Measurements from ENCODE around the gene BRSK1. TPM values are rescaled to one million over a fixed set of nuclear protein-coding genes. Genes with fewer than 3 reads are reported as not detected.

BRSK1 gene
- total and polyA plus RNA-seq, 10 of the 15 experiments (the other 5 are each of a cell fraction or from before 2014, with no cell fraction given), result 0.03 to 0.76 (median 0.25) TPM; not detected in 4

GRCh38 chr19:55305491-55305890 is 21.7 kb downstream of the BRSK1 start (continued):
- no peak for TF ChIP-seq BHLHE40 (IDR thresholded peaks at IDR 0.05; ENCODE audit: borderline replicate concordance in 1 of 2, low read depth in 2 of 2, low read length in 1 of 2)
- TF ChIP-seq CBX3 (IDR thresholded peaks at IDR 0.05; ENCODE audit: borderline replicate concordance, low read depth), result no peak
- TF ChIP-seq FOXK2 (IDR thresholded peaks at IDR 0.05), result no peak
- no peak for TF ChIP-seq ZNF622 (IDR thresholded peaks at IDR 0.05)
- no peak for TF ChIP-seq YBX1 (IDR thresholded peaks at IDR 0.05)
- no peak for TF ChIP-seq PKNOX1 (IDR thresholded peaks at IDR 0.05)
- no peak for TF ChIP-seq SMC3 (IDR thresholded peaks at IDR 0.05; ENCODE audit: borderline replicate concordance, low read length)
- no peak for TF ChIP-seq IRF4 (IDR thresholded peaks at IDR 0.05; ENCODE audit: low read depth, low read length)
- TF ChIP-seq PAX5 (IDR thresholded peaks at IDR 0.05; ENCODE audit: borderline replicate concordance, low read depth, low read length), result no peak
- TF ChIP-seq E2F8 (IDR thresholded peaks at IDR 0.05; ENCODE audit: low read depth, partially characterized antibody), result no peak
- no peak for TF ChIP-seq STAT1 (conservative IDR thresholded peaks at IDR 0.05)
- TF ChIP-seq RBBP5 (conservative IDR thresholded peaks at IDR 0.05), result no peak
- no peak for TF ChIP-seq KLF5 (IDR thresholded peaks at IDR 0.05; ENCODE audit: partially characterized antibody)
- no peak for TF ChIP-seq ZBTB33 (IDR thresholded peaks at IDR 0.05)
- TF ChIP-seq ZNF207 (IDR thresholded peaks at IDR 0.05; ENCODE audit: borderline replicate concordance), result no peak
- no peak for TF ChIP-seq NFYB (IDR thresholded peaks at IDR 0.05; ENCODE audit: insufficient read depth, low read depth, low read length)
- TF ChIP-seq FOXM1 (IDR thresholded peaks at IDR 0.05; ENCODE audit: low read depth, low read length), result no peak
- TF ChIP-seq HCFC1 (IDR thresholded peaks at IDR 0.05; ENCODE audit: low read length), result peak; percentile 95
- no peak for TF ChIP-seq TAF1 (IDR thresholded peaks at IDR 0.05; ENCODE audit: borderline replicate concordance, low read depth, low read length)
- TF ChIP-seq POLR2AphosphoS5 (IDR thresholded peaks at IDR 0.05; ENCODE audit: low read length), result no peak
- peak; percentile 55 for TF ChIP-seq NR2C1 (IDR thresholded peaks at IDR 0.05)
- no peak for TF ChIP-seq ZNF24 (IDR thresholded peaks at IDR 0.05)
- no peak for TF ChIP-seq SUPT20H (IDR thresholded peaks at IDR 0.05; ENCODE audit: borderline replicate concordance, control insufficient read depth, low read depth, low read length)
- peak; percentile 47; the same call in 1 of the 2 replicates for TF ChIP-seq YY1 (IDR thresholded peaks at IDR 0.05; ENCODE audit: low read depth, low read length)
- no peak for TF ChIP-seq ATF2 (IDR thresholded peaks at IDR 0.05; ENCODE audit: low read length)
